Activated CD4-positive, CD25-positive, alpha-beta regulatory T cell (primary cell): ENCODE data around the gene AKAP1.
A peak's percentile ranks its signal among the peaks of the same experiment; 100 is the strongest.
"Not testable (repeated sequence)": the region's sequence is repeated elsewhere in the genome, so short reads cannot be mapped to it uniquely, and the experiment has no call there.

ENCODE experiments used
- DNase-seq, 4 experiments: peaks; one replicate each; lab custom pipeline; 2025; lab: John Stamatoyannopoulos, UW

Gene AKAP1

DNA sequence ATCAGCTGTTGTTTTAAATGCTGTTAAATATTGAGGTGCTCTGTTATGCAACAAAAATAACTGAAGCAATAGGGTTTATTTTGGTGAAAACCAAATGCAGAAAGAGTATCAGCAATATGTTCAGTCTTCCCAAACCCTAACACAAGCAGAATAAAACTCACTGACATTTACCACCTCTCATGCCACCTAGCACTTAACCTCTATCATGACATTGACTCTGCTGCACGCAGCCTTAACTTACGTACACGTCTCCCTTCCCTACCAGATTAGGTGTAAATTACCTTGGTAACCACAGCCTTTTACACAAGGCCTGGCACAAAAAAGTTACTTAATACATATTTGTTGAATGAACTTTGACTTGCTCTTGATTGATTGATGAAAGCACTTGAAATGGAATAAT lies 9.9 kb upstream of the AKAP1 start:
- DNase-seq: no peak

DNA sequence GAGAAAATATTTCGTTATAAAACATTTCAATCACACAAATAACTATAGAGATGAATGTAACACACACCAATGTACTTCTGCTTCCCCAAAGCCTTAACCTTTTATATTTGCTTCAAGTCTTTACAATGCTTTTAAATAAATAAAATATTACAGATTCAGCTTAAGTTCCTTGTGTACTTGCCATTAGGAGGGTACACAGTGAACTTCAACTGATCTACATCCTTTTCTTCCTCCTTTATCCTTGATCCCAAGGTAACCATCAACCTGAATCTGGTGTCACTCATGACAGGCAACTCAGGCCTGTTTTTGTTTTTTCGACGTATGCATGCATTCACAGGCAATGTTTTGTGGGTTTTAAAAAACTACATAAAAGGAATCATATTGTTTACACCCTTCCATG lies 9.3 kb upstream of the AKAP1 start:
- no peak for DNase-seq

DNA sequence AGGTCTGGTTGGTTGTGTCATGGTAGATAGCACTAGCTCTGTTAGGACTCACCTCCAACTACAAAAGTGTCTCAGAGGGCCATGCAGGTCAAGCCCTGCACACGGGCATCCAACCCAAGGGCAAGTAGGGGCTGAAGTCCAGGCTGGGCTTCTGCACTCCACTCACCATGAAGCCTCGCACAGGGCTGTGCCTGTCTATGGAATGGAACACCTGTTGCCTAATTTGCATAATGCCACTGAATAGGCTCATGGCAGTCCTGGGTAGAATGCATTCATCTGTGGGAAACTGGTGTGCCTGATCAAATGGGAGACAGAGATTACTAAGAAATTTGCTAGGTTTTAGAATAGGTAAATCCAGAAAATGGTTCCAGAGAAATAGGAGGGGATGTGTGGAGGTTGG lies 8.0 kb upstream of the AKAP1 start:
- no peak for DNase-seq

DNA sequence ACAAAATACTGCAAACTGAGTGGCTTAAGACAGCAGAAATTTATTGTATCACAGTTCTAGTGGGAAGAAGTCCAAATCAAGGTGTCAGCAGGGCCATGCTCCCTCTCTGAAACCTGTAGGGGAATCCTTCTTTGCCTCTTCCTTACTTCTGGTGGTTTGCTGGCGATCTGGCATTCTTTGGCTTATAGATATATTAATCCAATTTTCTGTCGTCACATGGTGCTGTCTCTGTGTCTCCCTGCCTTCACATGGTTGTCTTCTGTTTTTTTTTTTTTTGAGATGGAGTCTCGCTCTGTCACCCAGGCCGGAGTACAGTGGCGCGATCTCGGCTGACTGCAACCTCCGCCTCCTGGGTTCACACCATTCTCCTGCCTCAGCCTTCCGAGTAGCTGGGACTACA lies 6.8 kb upstream of the AKAP1 start:
- no peak for DNase-seq

DNA sequence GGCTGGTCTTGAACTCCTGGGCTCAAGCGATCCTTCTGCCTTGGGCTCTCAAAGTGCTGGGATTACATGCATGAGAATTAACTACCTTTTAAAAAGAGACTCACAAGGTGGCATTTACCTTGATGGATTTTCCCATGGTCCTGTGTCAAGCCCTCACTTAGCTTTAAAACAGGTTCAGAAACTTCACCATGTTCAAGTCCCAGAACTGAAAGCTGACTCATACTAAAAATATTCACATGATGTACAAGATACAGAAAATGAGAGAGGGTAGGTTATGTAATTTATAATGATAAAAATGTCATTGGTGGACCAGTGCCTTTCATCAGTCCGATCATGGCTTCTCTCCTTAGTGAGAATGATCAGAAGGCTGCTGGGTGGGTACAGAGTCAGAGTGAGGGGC lies 4.3 kb upstream of the AKAP1 start:
- DNase-seq: no peak

DNA sequence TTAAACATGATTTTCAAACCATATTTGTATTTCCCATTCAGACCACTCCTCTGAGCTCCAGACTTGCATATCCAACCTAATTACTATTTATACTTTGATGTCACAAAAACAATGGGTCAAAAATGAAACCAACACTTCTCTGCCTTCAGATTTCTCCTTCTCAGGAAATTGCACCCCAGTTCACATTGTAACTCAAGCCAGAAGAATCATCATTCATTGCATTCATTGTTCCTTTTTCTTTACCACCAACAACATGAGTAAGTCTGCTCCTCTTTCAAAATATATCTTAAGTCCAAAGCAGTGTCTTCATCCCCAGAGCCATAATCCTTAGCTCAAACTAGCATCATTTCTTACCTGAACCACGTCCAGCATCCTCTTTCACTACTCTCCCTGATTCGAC lies 2.6 kb upstream of the AKAP1 start:
- no peak for DNase-seq

DNA sequence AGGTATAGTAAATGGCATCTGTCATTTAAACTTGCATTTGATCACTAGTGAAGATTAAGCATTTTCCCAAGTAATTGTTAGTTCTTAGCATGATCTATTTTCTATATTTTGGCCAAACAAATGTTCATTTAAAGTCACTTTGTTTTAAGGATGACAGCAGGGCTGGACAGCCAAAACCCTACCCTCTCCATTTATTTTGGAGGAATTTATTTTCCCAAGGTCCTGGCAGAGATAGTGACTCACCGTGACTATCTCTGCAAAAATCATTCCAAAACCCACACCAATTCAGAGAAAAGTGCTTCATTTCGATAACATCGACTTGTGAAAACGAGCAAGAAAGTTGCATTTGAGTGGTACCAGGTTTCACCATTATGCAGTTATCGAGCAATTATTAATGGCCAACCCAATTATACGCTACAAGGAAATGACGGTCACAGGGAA lies 665 bp upstream of the AKAP1 start:
- no peak for DNase-seq

DNA sequence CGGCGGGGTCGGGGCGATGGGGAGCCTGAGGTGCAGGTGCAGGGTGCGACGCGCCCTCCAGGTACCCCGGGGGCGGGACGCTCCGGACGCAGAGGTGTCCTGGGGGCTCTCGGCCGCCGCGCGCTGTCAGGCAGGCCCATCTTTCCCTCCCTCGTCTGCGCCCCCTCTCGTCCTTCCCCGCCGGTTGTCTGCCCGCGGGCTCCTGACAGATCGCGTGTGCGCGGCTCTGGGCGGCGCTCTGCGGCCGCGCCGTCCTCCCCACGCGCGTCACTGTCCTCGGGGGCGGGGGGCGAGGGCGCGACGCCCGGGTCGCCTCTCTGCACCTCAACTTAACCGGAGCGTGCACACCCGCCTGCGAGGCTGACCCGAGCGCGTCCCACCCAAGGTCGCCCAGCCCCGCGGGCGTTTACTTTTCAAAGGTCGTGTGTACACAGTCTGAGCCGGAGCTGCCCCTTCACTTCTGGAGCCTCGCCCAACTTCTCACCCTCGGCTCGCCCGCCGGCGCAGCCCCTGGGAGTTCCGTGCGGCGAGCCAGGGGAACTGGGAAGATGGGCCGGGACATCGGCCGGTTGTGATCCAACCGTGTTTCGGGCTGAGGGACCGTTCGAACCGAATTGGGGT lies 512 bp downstream of the AKAP1 start:
- DNase-seq: peak; percentile 15 to 46 (median 40)

DNA sequence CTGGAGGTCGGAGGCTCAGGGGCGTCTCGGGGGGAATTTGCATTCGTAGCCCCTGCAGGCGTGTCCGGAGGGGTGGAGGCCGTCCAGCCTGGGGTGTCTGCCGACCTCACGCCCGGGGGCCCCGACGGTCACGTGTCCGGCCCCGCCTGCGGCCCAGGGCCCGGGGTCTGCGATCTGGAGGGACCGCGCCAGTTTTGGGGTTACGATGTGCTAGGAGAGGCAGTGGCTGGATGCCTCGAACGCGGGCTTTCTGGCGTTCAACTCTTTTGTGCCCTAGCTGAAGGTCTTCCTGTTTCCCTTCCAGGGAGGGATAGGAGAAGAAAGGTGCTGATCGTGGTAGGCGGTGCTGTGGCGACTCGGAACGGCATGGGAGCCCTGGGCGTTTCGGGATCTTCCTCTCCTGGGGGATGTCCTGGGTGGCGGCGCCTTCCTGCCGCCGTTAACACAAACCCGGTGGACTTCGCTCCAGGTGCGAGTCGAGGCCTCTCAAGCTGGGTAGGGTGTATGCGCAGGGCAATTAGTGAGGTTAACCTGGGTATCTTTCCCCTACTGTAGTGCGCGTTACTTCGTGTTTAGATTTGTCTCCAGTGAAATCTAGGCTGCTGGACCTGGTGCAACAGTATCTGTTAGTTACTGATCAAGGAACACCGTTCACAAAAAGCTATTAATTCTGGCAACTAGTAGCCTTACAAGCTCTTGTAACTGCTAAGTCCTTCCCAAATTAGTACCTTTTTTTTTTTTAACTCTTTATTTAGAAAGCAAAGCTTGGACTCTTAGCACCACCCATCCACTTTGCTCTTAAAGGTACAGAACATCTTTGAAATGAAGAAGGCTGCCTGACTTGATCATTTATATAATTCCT lies 1.3 kb downstream of the AKAP1 start:
- no peak for DNase-seq

DNA sequence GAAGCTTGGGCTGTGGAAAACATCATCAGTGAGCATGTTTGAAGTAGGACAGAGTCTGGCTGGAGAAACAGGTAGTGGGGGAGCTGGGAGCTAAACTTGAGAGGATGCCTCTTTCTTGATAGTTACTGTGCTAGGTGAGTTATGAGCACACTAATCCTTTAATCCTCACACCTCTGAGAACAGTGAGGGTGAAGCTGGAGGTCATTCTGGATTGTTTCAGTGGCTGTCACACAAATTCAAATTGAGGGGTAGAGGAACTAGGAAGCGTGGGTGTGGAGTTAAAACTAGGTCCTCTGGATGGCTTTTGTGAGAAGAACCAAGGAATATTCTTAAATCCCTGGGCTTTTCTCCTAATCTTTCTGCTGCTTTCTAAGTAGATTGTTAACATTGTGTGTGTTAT lies 3.3 kb downstream of the AKAP1 start:
- no peak for DNase-seq

DNA sequence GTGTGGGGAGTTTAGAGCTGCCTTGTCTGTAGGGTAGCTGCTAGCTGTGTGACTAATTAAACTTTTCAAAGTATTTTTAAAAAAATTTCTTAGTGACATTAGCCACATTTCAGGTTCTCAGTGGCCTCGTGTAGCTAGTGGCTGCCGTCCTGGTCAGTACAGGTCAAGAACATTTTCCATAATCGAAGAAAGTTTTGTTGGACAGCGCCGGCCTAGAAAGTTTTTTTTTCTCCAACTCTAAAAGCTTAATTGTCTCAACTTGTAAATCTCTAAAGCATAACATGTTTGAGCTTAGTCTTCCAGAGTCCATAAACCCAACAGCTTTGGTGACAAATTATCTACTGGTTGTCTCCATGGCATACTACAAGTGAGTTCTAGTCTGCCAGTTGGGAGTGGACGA lies 4.3 kb downstream of the AKAP1 start:
- DNase-seq: no peak

DNA sequence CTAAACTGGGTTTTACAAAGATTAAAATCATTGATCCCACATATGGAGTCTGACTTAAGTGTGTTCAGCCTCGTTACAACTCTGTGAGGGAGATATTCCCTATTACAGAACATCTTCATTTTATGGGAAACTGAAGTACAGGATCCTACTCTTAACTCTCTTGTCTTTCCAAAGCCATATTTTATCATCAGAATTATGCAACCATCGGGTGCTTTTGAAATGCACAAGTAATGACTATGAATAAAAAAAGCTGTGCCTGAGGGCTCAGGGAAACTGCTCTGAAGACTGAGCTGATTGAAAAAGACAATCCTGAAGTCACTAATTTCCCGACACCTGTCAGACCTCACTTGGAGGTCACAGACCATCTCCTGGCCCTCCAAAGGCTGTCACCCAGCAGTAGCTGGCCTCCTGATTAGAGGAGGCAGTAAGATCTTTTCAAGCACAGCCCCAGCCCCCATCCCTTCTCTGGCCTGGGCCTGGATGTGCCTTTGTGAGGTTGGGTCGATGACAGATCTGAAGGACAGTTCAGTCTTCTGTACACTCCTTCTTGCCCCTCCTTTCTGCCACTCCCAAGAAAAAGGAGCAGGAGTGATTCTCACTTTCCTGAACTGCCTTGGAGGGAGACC lies 5.6 kb downstream of the AKAP1 start:
- DNase-seq: no peak

DNA sequence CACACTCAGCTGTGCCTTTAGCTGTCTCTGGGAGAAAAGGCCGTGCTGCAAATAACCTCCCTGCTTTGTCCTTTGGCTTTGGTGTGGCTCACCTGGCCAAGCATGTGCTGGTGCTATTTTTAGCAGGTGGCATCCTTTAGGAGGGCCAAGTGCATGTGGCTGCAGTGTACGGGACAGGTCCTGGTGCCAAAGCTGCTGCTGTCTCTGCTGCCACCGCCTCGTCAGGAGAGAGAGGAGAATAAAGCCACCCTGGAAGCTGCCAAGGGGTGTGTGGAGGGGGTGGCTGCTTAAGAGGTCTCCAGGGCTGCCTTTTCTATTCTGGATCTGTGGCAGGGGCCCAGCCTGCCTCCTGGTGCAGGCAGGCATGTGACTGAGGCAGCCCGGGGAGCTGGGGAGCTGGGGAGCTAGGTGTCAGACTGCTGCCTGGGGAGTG lies 6.2 kb downstream of the AKAP1 start:
- DNase-seq: no peak

DNA sequence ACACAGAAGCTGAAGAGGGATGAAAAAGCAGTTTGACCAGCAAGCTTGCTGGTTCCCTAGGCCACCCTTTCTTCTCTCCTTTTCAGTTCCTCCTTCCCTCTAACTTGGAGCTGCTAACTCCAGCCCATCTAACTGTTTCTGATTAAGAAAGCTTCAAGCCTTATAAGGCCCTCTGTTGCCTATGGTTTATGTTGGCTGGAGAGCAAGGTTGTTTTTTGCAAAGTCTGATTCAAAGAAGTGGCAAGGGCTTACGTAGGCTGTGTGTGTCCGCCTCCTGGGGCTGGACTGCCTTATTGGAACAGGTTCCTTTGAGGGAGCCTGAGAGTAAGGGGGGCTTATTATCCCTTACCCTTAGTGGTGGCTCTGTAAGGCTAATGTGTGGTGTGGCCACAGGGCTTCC lies 7.1 kb downstream of the AKAP1 start:
- DNase-seq: no peak

DNA sequence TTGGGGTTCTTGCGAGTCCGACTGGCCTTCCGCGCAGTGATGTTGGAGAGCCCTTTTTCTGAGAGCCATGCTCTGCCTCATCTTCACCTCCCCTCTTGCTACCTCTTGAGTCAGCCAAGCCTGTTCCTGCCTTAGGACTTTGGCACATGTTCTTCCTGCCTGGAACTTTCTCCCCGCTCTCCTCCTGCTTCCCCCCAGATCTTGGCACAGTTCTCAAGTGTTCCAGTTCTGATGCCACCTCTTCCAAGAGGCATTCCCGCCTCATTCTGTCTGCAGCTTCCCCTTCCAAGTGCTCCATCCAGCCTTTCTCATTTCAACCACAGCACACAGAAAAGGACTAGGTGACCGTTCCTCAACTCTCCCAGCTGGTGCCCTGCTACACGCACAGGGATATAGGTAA lies 7.7 kb downstream of the AKAP1 start:
- DNase-seq: no peak

DNA sequence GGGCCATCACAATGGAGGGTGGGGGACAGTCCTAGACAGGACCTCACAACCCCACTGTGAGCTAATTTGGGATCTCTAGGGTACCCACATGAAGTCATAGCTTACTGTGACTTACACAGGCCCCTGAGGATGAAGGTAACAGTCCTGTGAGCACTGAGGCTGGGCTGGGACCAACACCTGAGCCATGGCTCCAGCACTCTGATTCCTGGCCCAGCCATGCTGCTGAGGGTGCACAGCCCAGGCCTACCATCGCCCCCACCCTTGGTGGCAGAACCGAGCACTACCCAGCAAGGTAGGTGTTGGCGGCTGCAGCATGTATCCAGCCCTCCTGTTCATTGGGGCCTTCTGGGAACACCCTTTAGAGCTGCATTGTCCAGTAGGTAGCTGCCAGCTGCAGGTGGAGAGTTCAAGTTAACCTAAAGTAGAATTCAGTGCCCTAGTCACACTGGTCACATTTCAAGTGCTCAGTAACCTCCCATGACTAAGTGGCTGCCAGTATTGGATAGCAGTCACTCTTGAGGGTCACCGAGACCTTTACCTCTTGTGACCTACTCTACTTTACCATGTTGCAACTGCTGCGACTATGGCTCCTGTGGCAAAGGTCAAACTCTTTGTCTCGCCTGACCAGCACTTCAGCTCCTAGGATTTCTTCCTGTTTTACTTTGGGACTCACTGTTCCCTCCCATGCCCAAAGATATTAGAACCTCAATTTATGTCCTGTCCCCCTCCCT lies 11.6 kb downstream of the AKAP1 start:
- no peak for DNase-seq

DNA sequence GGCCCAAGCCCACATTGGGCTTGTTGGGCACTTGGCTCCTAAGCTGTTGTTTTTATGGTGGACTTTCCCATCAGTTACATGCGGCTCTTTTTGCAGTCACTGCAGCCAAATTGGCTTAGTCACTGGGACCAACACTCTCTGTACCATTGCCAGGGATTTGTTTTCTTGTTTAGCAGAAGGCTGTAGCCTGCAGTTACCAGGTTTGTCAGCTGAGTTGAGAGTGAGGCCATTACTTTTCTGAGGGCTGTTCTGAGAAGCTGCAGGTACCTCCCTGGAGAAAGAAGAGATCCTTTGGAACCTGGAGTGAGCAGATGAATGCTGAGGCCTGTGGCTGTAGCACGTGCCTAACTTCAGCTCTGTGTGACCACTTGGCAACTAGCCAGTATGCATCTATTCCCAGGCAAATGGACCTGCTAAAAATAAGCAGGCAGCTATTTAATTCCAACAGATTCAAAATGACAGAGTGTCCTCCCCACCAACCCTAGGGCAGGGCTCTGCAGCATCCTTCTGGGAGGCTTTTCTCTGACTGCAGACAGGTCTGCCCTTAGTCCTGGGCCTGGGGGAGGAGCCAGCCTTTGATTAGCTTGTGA lies 12.9 kb downstream of the AKAP1 start:
- DNase-seq: no peak

DNA sequence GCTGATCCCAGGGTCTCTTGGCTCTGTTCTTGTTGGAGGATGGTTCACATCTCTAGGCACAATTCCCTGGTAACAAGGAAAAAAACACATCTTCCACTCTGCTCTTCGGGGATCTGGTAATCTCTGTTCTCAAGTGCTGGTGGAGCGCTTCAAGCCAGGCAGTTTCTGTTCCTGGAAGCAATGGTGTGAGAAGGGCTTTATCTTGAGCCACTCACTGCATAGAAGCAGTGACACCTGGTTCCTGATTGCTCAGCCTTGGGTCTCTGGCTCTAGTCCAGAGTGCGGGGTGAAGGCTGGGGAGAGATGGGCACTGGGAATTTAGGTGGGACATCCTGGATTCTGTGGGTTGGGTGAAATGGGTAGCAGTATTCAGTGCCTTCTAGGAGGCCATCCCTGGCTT lies 14.1 kb downstream of the AKAP1 start:
- DNase-seq: no peak

DNA sequence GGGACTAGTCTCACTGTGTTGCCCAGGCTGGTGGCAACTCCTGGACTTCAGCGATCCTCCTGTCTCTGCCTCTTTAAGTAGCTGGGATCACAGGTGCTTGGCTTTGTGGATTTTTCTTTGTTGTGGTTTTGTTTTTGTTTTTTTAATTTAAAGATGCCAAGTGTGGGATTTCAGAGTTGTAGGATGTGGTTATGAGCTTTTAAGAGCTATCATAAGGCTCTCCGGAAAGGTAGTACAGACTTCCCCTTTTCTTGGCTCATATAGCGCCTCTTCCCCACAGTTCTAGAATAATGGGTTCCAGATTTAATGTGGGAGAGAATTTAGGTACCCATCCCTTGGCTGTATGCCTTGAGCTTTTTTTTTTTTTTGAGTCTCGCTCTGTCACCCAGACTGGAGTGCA lies 17.1 kb downstream of the AKAP1 start:
- DNase-seq: no peak

DNA sequence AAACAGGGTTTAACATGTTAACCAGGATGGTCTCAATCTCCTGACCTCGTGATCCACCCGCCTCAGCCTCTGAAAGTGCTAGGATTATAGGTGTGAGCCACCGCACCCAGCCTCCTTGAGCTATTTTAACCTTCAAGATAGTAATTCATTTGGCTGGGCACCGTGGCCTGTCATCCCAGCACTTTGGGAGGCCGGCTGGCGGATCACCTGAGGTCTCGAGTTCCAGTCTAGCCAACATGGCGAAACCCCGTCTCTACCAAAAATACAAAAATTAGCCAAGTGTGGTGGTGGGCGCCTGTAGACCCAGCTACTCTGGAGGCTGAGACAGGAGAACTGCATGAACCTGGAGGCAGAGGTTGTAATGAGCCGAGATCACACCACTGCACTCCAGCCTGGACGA lies 17.6 kb downstream of the AKAP1 start:
- not testable (repeated sequence) for DNase-seq

DNA sequence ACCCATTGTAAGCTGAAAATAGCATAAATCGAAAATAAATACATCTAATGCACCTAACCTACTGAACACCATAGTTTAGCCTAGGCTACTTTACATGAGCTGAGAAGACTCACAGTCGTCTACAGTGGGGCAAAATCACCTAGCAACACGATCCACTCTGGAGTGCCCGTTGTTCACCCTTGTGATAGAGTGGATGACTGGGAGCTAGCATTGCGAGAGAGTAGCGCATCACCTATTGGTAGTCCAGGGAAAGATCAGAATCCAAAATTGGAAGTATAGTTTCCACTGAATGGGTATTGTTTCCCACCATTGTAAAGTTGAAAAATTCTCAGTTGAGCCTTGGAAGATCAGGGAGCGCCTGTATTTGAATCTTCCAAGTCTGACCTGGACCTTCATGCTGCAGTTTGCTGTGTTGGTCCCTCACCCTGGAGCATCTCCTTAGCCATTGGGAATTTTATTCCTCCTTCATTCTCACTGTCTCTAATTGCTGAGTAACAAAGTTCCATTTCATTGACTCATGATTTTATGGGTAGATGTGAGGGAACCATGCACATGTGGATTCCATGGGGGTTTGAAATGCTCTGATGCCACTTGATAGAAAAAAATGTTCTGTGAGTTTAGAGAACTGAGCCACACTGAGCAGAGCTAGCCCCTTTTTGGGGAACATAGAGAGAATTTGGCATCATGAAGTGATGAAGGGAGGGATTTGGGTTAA lies 19.6 kb downstream of the AKAP1 start:
- no peak for DNase-seq

DNA sequence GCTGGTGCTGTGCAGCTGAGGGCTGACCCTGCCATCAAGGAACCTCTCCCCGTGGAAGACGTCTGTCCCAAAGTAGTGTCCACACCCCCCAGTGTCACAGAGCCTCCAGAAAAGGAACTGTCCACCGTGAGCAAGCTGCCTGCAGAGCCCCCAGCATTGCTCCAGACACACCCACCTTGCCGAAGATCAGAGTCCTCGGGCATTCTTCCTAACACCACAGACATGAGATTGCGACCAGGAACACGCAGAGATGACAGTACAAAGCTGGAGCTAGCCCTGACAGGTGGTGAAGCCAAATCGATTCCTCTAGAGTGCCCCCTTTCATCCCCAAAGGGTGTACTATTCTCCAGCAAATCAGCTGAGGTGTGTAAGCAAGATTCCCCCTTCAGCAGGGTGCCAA lies 20.5 kb downstream of the AKAP1 start:
- no peak for DNase-seq
